NCI-H2196 (cell line): ENCODE measurements around the gene RUNX2.

Experiments used
- DNase-seq: peaks from one replicate; lab custom pipeline; 2025; ENCODE audit not compliant: unreplicated experiment; lab: John Stamatoyannopoulos, UW

Gene RUNX2

GRCh38 chr6:45609141-45609638 is 281.1 kb downstream of the RUNX2 start:
- DNase-seq: no peak

- DNase-seq: no peak
These were observed 282.2 kb downstream of the RUNX2 start for GRCh38 chr6:45610374-45610773.

DNA sequence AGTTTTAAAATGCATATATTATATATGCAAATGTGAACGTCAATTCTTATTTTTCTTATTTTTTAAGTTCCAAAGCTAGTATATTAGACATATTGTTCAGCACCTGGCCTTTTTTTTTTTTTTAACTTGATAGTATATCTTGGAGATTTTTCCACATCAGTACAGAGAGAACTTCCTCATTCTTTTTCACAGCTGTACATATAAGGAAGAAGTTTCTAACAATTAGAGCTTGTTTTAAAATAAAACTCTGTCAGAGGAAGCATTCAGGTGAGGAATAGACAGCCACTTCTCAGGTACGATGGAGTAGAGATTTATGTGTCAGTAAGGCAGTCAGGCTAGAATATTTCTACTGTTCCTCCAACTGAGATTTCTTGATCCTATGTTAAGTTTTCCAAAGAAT is 282.7 kb downstream of the RUNX2 start:
- DNase-seq: no peak

DNA sequence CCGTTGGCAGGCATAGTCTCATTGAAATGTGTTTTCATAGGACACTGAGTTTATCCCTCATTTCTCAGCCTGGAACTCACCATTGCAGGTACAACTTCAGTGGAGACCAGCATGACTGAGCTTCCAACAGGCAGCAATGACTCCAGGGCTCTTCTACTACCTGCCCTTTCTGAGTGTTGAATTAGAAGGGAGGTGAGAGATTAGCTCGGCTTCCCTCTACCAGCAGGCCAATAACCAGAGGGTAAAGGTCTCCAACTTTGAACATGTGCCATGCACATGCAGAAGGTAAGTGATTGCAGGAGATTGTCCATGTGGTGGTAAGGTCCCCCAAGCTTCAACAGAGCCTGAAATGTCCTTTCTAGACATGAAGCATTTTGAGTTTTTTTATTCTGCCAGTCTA is 283.4 kb downstream of the RUNX2 start:
- no peak for DNase-seq

- no peak for DNase-seq
These were observed 285.5 kb downstream of the RUNX2 start for GRCh38 chr6:45613656-45614055.

DNA sequence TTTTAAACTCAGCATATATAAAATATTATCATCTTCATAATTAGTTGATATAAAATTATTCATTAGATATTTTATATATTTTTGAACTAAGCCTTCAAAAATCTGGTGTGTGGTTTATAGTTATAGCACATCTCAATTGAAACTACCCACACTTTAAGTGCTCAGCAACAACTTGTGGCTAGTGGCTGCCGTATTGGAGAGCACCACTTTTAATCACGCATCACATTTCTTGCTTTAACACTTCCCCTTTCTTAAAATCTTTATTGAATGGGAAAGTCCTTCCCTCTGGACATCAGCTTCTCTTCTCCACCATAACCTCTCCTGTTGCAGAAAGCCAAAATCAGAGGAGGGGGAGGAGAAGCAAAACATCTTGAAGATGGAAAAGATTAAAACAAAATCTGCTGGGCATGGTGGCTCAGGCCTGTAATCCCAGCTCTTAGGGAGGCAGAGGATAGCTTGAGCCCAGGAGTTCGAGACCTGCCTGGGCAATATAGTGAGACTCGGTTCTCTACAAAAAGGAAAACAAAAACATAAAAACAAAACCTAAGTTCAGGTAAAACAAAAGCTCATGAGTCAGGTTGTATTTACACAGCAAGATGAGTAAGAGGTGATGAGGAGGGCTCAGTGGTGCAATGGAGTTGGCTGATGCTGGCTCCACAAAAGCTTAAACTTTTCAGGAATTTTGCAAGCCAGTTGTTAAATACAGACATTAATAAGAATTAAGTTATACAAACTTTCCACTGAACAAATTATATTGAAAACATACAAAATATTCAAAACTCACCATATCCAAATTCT is 286.6 kb downstream of the RUNX2 start:
- DNase-seq: no peak

DNA sequence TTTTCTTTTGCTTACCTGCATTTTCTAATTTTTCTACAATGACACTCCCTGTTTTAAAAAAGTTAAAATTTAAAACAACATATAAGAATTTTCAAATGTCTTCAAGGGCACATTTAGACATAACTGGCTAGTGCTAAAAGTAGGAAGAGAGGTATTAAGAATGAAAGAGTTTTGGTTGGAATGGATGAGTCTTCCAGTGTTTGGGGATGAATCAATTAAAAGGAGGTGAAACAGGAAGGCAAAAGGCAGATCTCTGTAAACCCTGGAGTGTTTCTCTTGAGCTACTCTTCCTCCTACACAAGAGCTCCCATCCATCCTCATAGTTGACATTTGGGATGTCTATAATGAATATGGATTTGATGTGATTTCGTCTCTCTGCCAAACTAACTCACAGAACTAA is 288.1 kb downstream of the RUNX2 start:
- DNase-seq: no peak

DNA sequence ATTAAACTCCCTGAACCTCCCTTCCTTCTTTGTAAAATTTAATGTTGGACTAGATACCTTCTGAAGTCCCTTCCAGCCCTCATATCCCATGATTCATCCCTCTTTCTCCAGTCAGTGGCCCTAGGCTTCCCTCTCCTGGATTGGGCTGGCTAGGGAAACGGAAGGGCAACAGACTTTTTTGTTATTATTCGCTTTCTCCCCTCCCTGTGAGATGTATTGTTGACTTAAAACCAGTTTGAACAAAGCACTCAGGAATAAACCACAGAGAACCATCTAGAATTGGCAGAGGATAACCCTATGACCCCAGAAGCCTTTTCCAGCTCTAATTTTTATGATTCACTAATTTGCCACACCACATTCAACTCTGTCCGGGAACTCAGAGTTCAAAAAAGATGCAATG is 289.3 kb downstream of the RUNX2 start:
- no peak for DNase-seq

DNA sequence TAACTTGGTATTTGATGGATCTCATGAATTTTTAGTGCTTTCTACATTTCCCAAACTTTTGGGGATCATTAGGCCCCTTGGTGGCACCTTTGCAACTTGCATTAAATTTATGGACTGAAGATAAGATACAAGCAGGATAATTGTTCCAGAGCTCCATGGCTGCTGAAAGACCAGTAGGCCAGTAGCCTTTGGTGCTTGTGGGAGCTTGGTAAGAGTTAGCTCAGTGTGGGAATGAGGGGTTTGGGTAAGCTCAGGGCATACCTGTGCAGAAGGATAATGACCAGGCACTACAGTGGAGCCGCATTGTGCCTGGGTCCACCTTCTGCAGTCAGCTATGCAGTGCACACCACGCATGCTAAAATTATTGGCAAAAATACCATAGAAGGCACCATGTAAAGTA is 290.1 kb downstream of the RUNX2 start:
- no peak for DNase-seq

- no peak for DNase-seq
These were observed 291.2 kb downstream of the RUNX2 start for GRCh38 chr6:45619211-45619760.

GRCh38 chr6:45619994-45620471 is 291.9 kb downstream of the RUNX2 start:
- DNase-seq: no peak

- no peak for DNase-seq
These were observed 296.1 kb downstream of the RUNX2 start for GRCh38 chr6:45624228-45624627.

DNA sequence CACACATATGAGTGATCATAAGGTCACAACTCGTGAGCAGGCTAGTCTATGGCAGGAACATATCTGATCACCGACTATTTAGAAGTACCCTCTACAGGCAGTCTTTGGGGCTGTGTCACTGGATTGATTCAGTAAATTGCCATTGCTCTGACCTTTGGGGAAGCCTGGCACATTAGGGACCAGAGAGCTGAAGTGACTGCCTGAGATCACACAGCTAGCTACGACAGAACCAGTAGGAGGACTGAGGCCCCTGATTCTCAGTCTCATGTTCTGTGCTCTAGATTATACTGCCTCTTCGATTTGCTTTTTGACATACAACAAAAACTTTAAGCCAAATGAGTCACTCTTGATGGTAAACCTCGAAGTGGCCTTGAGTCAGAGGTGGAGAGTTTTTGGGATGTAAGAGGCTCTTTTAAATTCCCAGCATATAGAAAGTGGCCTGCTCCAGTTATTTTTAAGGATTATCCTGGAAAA is 297.1 kb downstream of the RUNX2 start:
- no peak for DNase-seq

GRCh38 chr6:45626087-45626891 is 298.2 kb downstream of the RUNX2 start:
- no peak for DNase-seq

DNA sequence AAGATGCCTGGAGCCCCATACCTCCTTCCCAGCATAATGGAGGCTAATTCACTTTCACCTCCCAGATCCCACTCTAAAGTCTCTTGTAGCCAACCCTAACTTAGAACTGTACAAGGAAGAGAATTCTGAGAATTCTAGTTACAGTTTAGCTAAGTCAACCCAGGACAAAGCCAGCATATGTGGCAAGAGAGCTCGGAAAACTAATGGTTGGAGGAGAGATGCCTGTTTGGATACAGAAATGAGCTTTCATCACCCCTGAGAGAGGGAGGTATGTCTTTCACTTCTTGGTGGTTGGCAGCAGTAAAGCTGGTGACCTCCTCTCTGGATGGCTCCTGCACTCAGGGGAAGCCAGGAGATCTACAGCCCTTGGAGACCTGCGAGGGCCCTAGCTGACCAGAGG is 302.2 kb downstream of the RUNX2 start:
- no peak for DNase-seq

DNA sequence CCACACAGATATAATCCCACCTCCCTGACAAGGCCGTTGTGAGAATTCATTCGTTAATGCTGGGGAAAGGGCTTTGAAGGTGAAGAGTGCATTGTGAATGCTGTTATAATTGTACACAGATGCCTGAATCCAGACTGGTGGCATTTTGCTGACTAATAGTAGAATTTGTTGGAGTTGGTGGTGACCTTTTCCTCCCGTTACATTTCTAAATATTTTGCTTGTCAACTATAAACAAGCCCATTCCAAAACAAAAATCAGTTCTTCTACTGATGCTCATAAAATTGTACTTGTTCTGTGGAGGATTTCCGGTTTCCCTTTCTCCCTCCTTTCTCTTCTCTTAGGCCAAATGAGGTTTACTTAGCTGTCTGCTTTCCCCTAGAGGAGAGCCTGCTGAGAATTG is 302.7 kb downstream of the RUNX2 start:
- DNase-seq: no peak

- DNase-seq: no peak
These were observed 303.3 kb downstream of the RUNX2 start for GRCh38 chr6:45631396-45631795.

GRCh38 chr6:45633272-45633908 is 305.3 kb downstream of the RUNX2 start:
- DNase-seq: no peak

DNA sequence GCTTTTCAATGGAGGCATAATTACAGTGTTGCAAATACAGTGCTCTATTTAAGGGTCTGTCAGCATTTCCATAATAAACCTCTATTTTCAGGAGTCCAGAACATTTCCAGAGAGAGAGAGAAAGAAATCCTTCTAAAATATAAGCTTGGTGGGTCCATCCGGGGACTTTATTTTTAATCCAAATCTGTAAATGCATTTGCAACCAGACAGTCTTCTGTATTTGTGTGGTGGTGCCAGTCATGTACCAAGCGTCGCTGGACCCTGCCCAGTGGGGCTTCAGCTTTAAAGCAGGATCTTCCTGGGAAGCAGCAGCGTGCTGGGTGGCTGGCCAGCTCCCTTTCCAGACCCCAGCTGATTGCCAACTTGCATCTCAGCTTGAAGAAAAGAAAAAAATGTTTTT is 306.1 kb downstream of the RUNX2 start:
- DNase-seq: no peak

DNA sequence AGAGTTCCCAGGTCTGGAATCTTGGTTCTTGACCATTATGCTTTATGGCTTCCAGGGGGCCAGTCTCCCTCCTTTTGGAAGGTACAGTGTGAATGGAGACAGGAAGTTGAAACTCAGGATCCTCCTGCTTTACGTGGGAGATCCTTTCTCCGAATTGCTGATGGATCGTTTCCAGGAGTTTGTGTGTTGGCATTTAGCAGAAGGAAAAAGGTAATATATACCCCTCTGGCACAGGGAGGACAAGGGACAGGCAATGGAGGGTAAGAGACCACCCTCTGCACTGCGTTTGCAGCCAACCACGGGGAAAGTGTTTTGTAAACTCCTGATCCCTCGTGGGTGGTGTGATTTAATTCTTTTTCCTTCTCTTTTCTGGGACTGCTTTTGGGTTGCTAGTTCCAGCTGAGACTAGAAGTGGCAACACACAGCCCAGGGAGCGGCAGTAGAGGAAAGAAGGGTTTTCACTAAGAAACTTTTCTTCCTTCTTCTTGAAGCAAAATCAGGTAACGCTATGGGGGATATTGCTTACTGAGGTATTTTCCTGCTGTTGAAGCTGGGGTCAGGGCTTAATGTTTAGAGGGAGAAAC is 307.2 kb downstream of the RUNX2 start:
- no peak for DNase-seq

DNA sequence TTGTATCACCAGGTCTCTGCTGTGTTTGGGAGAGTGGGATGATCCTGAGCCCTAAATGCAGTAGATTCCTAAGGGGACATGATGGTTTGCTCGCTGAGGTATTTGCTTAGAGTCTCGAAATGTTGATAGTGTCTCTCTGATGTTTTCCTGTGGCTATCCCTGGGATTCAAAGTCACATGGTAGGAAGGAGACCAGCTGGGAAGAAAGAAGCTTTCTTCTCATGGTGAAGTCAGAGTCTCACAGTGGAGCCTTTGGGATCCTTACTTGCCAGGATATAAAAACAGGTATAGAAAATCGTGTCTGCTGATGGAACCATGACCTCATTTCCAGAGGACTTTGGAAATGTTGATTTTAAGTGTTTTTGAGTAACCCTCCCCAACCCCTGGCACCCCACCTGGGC is 308.9 kb downstream of the RUNX2 start:
- no peak for DNase-seq
